Panc1 (cell line): ENCODE results near the gene SEC14L2. TPM values are rescaled to one million over a fixed set of nuclear protein-coding genes. Genes with fewer than 3 reads are reported as not detected.
A peak's percentile ranks its signal among the peaks of the same experiment; 100 is the strongest.

Experiments used
- ATAC-seq: fragments of 200-7000 bp; cut with Tn5 transposase; 2 replicates; pipeline ENCODE4 v1.9.1; 2020; ENCODE audit warnings: mild to moderate bottlenecking, moderate library complexity
- BruUV-seq: library from RNA; stranded (reverse); fragments of 400-500 nt; replicated peaks from 2 replicates; lab custom pipeline; 2021; lab: Mats Ljungman, UMichigan
- CTCF ChIA-PET: fragments of 300-600 bp; sonication (Branson Sonifier 250); formaldehyde crosslinking; loops from one replicate; lab custom pipeline; 2022; ENCODE audit warnings: antibody characterized with exemption; lab: Charles Lee
- POLR2A ChIA-PET: fragments of 300-600 bp; sonication (Branson Sonifier 250); formaldehyde crosslinking; loops from one replicate; lab custom pipeline; 2022; ENCODE audit warnings: antibody characterized with exemption; lab: Charles Lee
- DNase-seq: peaks from one replicate; pipeline ENCODE4 v3.0.0-alpha.2; 2010; ENCODE audit warnings: low read depth, low spot score
- H3K27ac ChIP-seq: 2 replicates; pipeline ENCODE4 v1.5.1; 2011; ENCODE audit warnings: mild to moderate bottlenecking, low read length, inconsistent platforms
- H3K27me3 ChIP-seq: fragments of 200-500 bp; sonication (Bioruptor generic); 2 replicates; pipeline ENCODE4 v1.6.0; 2014; ENCODE audit warnings: low read length, inconsistent platforms; ENCODE audit not compliant: control insufficient read depth, insufficient read depth
- H3K36me3 ChIP-seq: fragments of 200-500 bp; sonication (Bioruptor generic); 2 replicates; pipeline ENCODE4 v1.5.1; 2014; ENCODE audit warnings: inconsistent platforms, mild to moderate bottlenecking, low read length, moderate library complexity; ENCODE audit not compliant: control insufficient read depth, insufficient read depth
- H3K4me1 ChIP-seq: 2 replicates; pipeline ENCODE4 v1.5.1; 2011; ENCODE audit warnings: inconsistent platforms, mild to moderate bottlenecking, low read length, moderate library complexity; ENCODE audit not compliant: control insufficient read depth, insufficient read depth
- H3K4me3 ChIP-seq, 2 experiments: 2 replicates each; pipeline ENCODE4 v1.5.1; 2011 to 2012; ENCODE audit warnings: low read depth in 2 of 2, low read length in 2 of 2, mild to moderate bottlenecking in 2 of 2, inconsistent platforms in 1 of 2, moderate library complexity in 1 of 2
- H3K9me3 ChIP-seq: fragments of 200-500 bp; sonication (Bioruptor generic); 2 replicates; pipeline ENCODE4 v1.5.1; 2014; ENCODE audit warnings: low read depth, mild to moderate bottlenecking, inconsistent platforms, low read length, moderate library complexity; ENCODE audit not compliant: control insufficient read depth, insufficient read depth
- CTCF ChIP-seq: fragments of 450-650 bp; IDR thresholded peaks from 2 replicates; pipeline ENCODE4 v1.5.1; 2017; ENCODE audit warnings: mild to moderate bottlenecking
- POLR2AphosphoS5 ChIP-seq: IDR thresholded peaks from 2 replicates; pipeline ENCODE4 v1.6.1; 2012; ENCODE audit warnings: mild to moderate bottlenecking, low read depth, low read length, moderate library complexity
- REST ChIP-seq, 2 experiments: IDR thresholded peaks; 2 replicates each; pipeline ENCODE4 v1.6.1; 2011 to 2012; ENCODE audit warnings: low read depth in 2 of 2, control low read depth in 1 of 2, low read length in 1 of 2, mild to moderate bottlenecking in 1 of 2, moderate library complexity in 1 of 2; ENCODE audit not compliant: insufficient read depth in 1 of 2
- SIN3A ChIP-seq: IDR thresholded peaks from 2 replicates; pipeline ENCODE4 v1.6.1; 2012; ENCODE audit warnings: low read depth, mild to moderate bottlenecking, low read length, moderate library complexity, borderline replicate concordance; ENCODE audit not compliant: insufficient read depth
- TCF7L2 ChIP-seq: IDR thresholded peaks from 2 replicates; pipeline ENCODE4 v1.6.1; 2011; ENCODE audit warnings: mild to moderate bottlenecking, low read depth, low read length, inconsistent platforms
- in situ Hi-C: cut with HindIII; loops from 2 replicates; pipeline ENCODE4 v1.10.0; 2016; ENCODE audit warnings: low sequenced_read_pairs, low pct_unique_long_range_greater_than_20kb
- intact Hi-C: fragments of 100-400 bp; cut with micrococcal nuclease; formaldehyde crosslinking; loops from one replicate; pipeline ENCODE4 v1.10.0; 2022; ENCODE audit not compliant: unreplicated experiment
- total RNA-seq: library from RNA; stranded (reverse); gene quantifications from one replicate; pipeline ENCODE4 v1.2.1, GENCODE V29; 2021; ENCODE audit not compliant: unreplicated experiment

Gene SEC14L2
- total RNA-seq, 1 experiment from 2014 or later = 10.7 TPM

GRCh38 chr22:30444632-30445437 is 48.0 kb downstream of the SEC14L2 start:
- intact Hi-C loops (loop anchor here (5.0 kb wide), 1 partner anchor 42 kb away; no protein-coding TSS in a partner anchor), in situ Hi-C loops (no loop called here)
- no TSS peak for BruUV-seq
- Histone ChIP-seq H3K4me1 (no peaks in the 10 kb centered on the region), H3K9me3 (no peaks in the 10 kb centered on the region), H3K27me3 (no peaks in the 10 kb centered on the region), H3K4me3 (peak overlapping the region in 1 of 2 experiments; percentile 18; a peak in 1 of 4 replicates), H3K27ac (no peak overlapping the region), H3K36me3 (no peaks in the 10 kb centered on the region)
- peak; percentile 83 for TF ChIP-seq CTCF
- no peak for TF ChIP-seq TCF7L2
- TF ChIP-seq POLR2AphosphoS5 = peak; percentile 49; the same call in 1 of the 2 replicates
- peak; percentile 80 for ATAC-seq
- no peak for DNase-seq
- ChIA-PET CTCF (interaction anchor here (1.1 to 1.3 kb wide), 4 partner anchors 18 to 157 kb away, joined by 3 to 9 read pairs (median 4); no protein-coding TSS in a partner anchor), POLR2A (interaction anchor here (0.6 kb wide), 2 partner anchors 43 to 140 kb away, joined by 3 to 13 read pairs; no protein-coding TSS in a partner anchor)

GRCh38 chr22:30445438-30446145 is 48.8 kb downstream of the SEC14L2 start:
- no peak for ATAC-seq
- H3K4me1 ChIP-seq = no peaks in the 10 kb centered on the region
- in situ Hi-C loops (no loop called here), intact Hi-C loops (loop anchor here (5.0 kb wide), 1 partner anchor 42 kb away; no protein-coding TSS in a partner anchor)
- no peak for DNase-seq
- no peak overlapping the region for H3K4me3 ChIP-seq
- H3K36me3 ChIP-seq = no peaks in the 10 kb centered on the region
- POLR2A ChIA-PET = no interaction called here
- CTCF ChIA-PET = interaction anchor here (1.2 to 1.3 kb wide), 2 partner anchors 40 to 156 kb away, joined by 5 to 9 read pairs; no protein-coding TSS in a partner anchor
- no peaks in the 10 kb centered on the region for H3K27me3 ChIP-seq
- BruUV-seq = no TSS peak
- no peaks in the 10 kb centered on the region for H3K9me3 ChIP-seq
- no peak overlapping the region for H3K27ac ChIP-seq
- TF ChIP-seq TCF7L2 (no peak), CTCF (peak; percentile 59; the same call in 1 of the 2 replicates), POLR2AphosphoS5 (no peak)

- Histone ChIP-seq H3K36me3 (no peaks in the 10 kb centered on the region), H3K27ac (no peak overlapping the region), H3K4me3 (no peak overlapping the region), H3K4me1 (no peaks in the 10 kb centered on the region), H3K9me3 (no peaks in the 10 kb centered on the region), H3K27me3 (no peaks in the 10 kb centered on the region)
- POLR2A ChIA-PET = no interaction called here
- TF ChIP-seq TCF7L2 = no peak
- TF ChIP-seq CTCF = no peak
- TF ChIP-seq REST (IDR thresholded peaks at IDR 0.05; ENCODE audit: insufficient read depth in 1 of 2, low read depth in 2 of 2, low read length in 1 of 2) = no peak
- no peak for TF ChIP-seq POLR2AphosphoS5
- no peak for TF ChIP-seq SIN3A
- in situ Hi-C loops = no loop called here
- ATAC-seq = no peak
- no peak for DNase-seq
- intact Hi-C loops = loop anchor here (5.0 kb wide), 1 partner anchor 40 kb away; no protein-coding TSS in a partner anchor
- CTCF ChIA-PET = no interaction called here
- no TSS peak for BruUV-seq
Observed at GRCh38 chr22:30447656-30448055, 50.8 kb downstream of the SEC14L2 start.
